ENCODE results near the gene FLRT1.

Gene FLRT1

GRCh38 chr11:64039012-64039665 is 3.4 kb downstream of the FLRT1 start:
- DNase-seq = no peak
- peaks cover 39% of the 10 kb centered on the region for H3K27me3 ChIP-seq (ENCODE audit: insufficient read depth, low read length)

GRCh38 chr11:64040684-64041322 is 5.1 kb downstream of the FLRT1 start:
- H3K79me2 ChIP-seq (ENCODE audit: control insufficient read depth, insufficient read depth, low read length, poor library complexity) = no peaks in the 10 kb centered on the region
- H3K23ac ChIP-seq (ENCODE audit: low read length) = no peak overlapping the region
- no peak overlapping the region for H3K4ac ChIP-seq (ENCODE audit: low read depth, low read length)
- no peak overlapping the region for H2BK5ac ChIP-seq (ENCODE audit: low read depth, low read length, poor library complexity)
- H3K14ac ChIP-seq (ENCODE audit: low read length) = no peak overlapping the region
- H3K27ac ChIP-seq (ENCODE audit: low read depth, low read length) = no peak overlapping the region
- no peak overlapping the region for H3K18ac ChIP-seq (ENCODE audit: low read length)
- H3K4me1 ChIP-seq (ENCODE audit: control insufficient read depth in 1 of 2, insufficient read depth in 2 of 2, low read length in 2 of 2) = no peaks in the 10 kb centered on the region
- no peaks in the 10 kb centered on the region for H3K36me3 ChIP-seq (ENCODE audit: control insufficient read depth in 1 of 2, insufficient read depth in 2 of 2, low read length in 2 of 2)
- no peak overlapping the region for H2AFZ ChIP-seq (ENCODE audit: insufficient read depth, low read length, poor library complexity)
- H2BK12ac ChIP-seq (ENCODE audit: low read length) = no peak overlapping the region
- peaks cover 1% of the 10 kb centered on the region for H3K9me3 ChIP-seq (ENCODE audit: insufficient read depth, low read depth, low read length)
- no peak overlapping the region for H3K4me3 ChIP-seq (ENCODE audit: low read depth, low read length)
- no peak overlapping the region for H3K4me2 ChIP-seq (ENCODE audit: low read length)
- no peaks in the 10 kb centered on the region for H3K79me1 ChIP-seq (ENCODE audit: low read length)
- no peak overlapping the region for H3K9ac ChIP-seq (ENCODE audit: low read length)
- peaks cover 26% of the 10 kb centered on the region for H3K27me3 ChIP-seq (ENCODE audit: insufficient read depth, low read length)
- no peak overlapping the region for H4K91ac ChIP-seq (ENCODE audit: low read depth, low read length)
- H4K12ac ChIP-seq (ENCODE audit: low read depth, low read length) = no peak overlapping the region
- DNase-seq = no peak
- no peak overlapping the region for H4K8ac ChIP-seq (ENCODE audit: low read depth, low read length)
- H2BK120ac ChIP-seq (ENCODE audit: insufficient read depth, low read length, poor library complexity) = no peak overlapping the region
- H2AK5ac ChIP-seq (ENCODE audit: low read length) = no peak overlapping the region
- no CpG with 5 or more reads among the region's 20 CpGs for WGBS (ENCODE audit: extremely low coverage, insufficient coverage, insufficient read length)

More at GRCh38 chr11:64039012-64039665, 3.4 kb downstream of the FLRT1 start:
- H3K79me1 ChIP-seq (ENCODE audit: low read length) = no peaks in the 10 kb centered on the region
- no peak overlapping the region for H4K12ac ChIP-seq (ENCODE audit: low read depth, low read length)
- peaks cover 1% of the 10 kb centered on the region for H3K9me3 ChIP-seq (ENCODE audit: insufficient read depth, low read depth, low read length)
- no CpG with 5 or more reads among the region's 16 CpGs for WGBS (ENCODE audit: extremely low coverage, insufficient coverage, insufficient read length)
- no peak overlapping the region for H2AFZ ChIP-seq (ENCODE audit: insufficient read depth, low read length, poor library complexity)
- H3K9ac ChIP-seq (ENCODE audit: low read length) = no peak overlapping the region
- no peak overlapping the region for H4K91ac ChIP-seq (ENCODE audit: low read depth, low read length)
- no peak overlapping the region for H3K4ac ChIP-seq (ENCODE audit: low read depth, low read length)
- H3K4me3 ChIP-seq (ENCODE audit: low read depth, low read length) = no peak overlapping the region
- no peaks in the 10 kb centered on the region for H3K79me2 ChIP-seq (ENCODE audit: control insufficient read depth, insufficient read depth, low read length, poor library complexity)
- no peak overlapping the region for H2AK5ac ChIP-seq (ENCODE audit: low read length)
- no peak overlapping the region for H3K4me2 ChIP-seq (ENCODE audit: low read length)
- H3K23ac ChIP-seq (ENCODE audit: low read length) = no peak overlapping the region
- no peaks in the 10 kb centered on the region for H3K4me1 ChIP-seq (ENCODE audit: control insufficient read depth in 1 of 2, insufficient read depth in 2 of 2, low read length in 2 of 2)
- H2BK5ac ChIP-seq (ENCODE audit: low read depth, low read length, poor library complexity) = no peak overlapping the region
- no peaks in the 10 kb centered on the region for H3K36me3 ChIP-seq (ENCODE audit: control insufficient read depth in 1 of 2, insufficient read depth in 2 of 2, low read length in 2 of 2)
- no peak overlapping the region for H3K18ac ChIP-seq (ENCODE audit: low read length)
- no peak overlapping the region for H2BK12ac ChIP-seq (ENCODE audit: low read length)
- H3K27ac ChIP-seq (ENCODE audit: low read depth, low read length) = no peak overlapping the region
- no peak overlapping the region for H3K14ac ChIP-seq (ENCODE audit: low read length)
- H2BK120ac ChIP-seq (ENCODE audit: insufficient read depth, low read length, poor library complexity) = no peak overlapping the region
- H4K8ac ChIP-seq (ENCODE audit: low read depth, low read length) = no peak overlapping the region

- H3K23ac ChIP-seq (ENCODE audit: low read length) = no peak overlapping the region
- H4K12ac ChIP-seq (ENCODE audit: low read depth, low read length) = no peak overlapping the region
- H3K79me1 ChIP-seq (ENCODE audit: low read length) = no peaks in the 10 kb centered on the region
- H3K9me3 ChIP-seq (ENCODE audit: insufficient read depth, low read depth, low read length) = peaks cover 1% of the 10 kb centered on the region
- H2BK12ac ChIP-seq (ENCODE audit: low read length) = no peak overlapping the region
- no peak overlapping the region for H3K14ac ChIP-seq (ENCODE audit: low read length)
- H2AK5ac ChIP-seq (ENCODE audit: low read length) = no peak overlapping the region
- H3K27ac ChIP-seq (ENCODE audit: low read depth, low read length) = no peak overlapping the region
- H3K4me3 ChIP-seq (ENCODE audit: low read depth, low read length) = no peak overlapping the region
- peaks cover 16% of the 10 kb centered on the region for H3K27me3 ChIP-seq (ENCODE audit: insufficient read depth, low read length)
- no peak overlapping the region for H2AFZ ChIP-seq (ENCODE audit: insufficient read depth, low read length, poor library complexity)
- no peaks in the 10 kb centered on the region for H3K36me3 ChIP-seq (ENCODE audit: control insufficient read depth in 1 of 2, insufficient read depth in 2 of 2, low read length in 2 of 2)
- H4K8ac ChIP-seq (ENCODE audit: low read depth, low read length) = no peak overlapping the region
- H3K79me2 ChIP-seq (ENCODE audit: control insufficient read depth, insufficient read depth, low read length, poor library complexity) = no peaks in the 10 kb centered on the region
- H3K4me1 ChIP-seq (ENCODE audit: control insufficient read depth in 1 of 2, insufficient read depth in 2 of 2, low read length in 2 of 2) = no peaks in the 10 kb centered on the region
- DNase-seq = no peak
- no CpG with 5 or more reads among the region's 9 CpGs for WGBS (ENCODE audit: extremely low coverage, insufficient coverage, insufficient read length)
- H2BK120ac ChIP-seq (ENCODE audit: insufficient read depth, low read length, poor library complexity) = no peak overlapping the region
- H3K4ac ChIP-seq (ENCODE audit: low read depth, low read length) = no peak overlapping the region
- H3K9ac ChIP-seq (ENCODE audit: low read length) = no peak overlapping the region
- no peak overlapping the region for H2BK5ac ChIP-seq (ENCODE audit: low read depth, low read length, poor library complexity)
- H4K91ac ChIP-seq (ENCODE audit: low read depth, low read length) = no peak overlapping the region
- no peak overlapping the region for H3K18ac ChIP-seq (ENCODE audit: low read length)
- H3K4me2 ChIP-seq (ENCODE audit: low read length) = no peak overlapping the region
Observed at GRCh38 chr11:64041846-64042245, 6.1 kb downstream of the FLRT1 start.

DNA sequence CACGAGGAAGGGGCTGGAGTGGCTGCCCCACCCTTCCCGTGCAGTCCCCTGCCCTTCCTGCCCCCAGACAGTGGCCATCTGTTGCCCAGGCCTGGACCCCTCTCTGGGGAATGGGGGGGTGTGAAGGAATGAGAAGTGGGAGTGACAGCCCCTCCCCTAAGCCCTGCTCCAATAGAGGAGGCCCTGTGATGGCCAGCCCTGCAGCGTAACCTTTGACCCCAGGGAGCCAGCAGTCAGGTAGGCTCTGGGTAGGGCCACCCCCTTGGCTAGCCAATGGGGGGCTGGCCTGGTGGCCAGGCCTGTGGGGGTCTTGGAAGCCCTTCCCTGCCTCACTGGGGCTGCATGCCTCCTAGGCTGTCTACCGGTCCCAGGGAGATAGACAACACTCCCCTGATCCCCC is 6.6 kb downstream of the FLRT1 start:
- Histone ChIP-seq H3K23ac (ENCODE audit: low read length) (no peak overlapping the region), H3K27ac (ENCODE audit: low read depth, low read length) (no peak overlapping the region), H3K36me3 (ENCODE audit: control insufficient read depth in 1 of 2, insufficient read depth in 2 of 2, low read length in 2 of 2) (no peaks in the 10 kb centered on the region), H3K79me1 (ENCODE audit: low read length) (no peaks in the 10 kb centered on the region), H3K9me3 (ENCODE audit: insufficient read depth, low read depth, low read length) (peaks cover 1% of the 10 kb centered on the region), H2AK5ac (ENCODE audit: low read length) (no peak overlapping the region), H2BK5ac (ENCODE audit: low read depth, low read length, poor library complexity) (no peak overlapping the region), H4K8ac (ENCODE audit: low read depth, low read length) (no peak overlapping the region), H3K18ac (ENCODE audit: low read length) (no peak overlapping the region), H3K27me3 (ENCODE audit: insufficient read depth, low read length) (peaks cover 11% of the 10 kb centered on the region), H4K91ac (ENCODE audit: low read depth, low read length) (no peak overlapping the region), H3K4me2 (ENCODE audit: low read length) (no peak overlapping the region), H3K14ac (ENCODE audit: low read length) (no peak overlapping the region), H3K4me3 (ENCODE audit: low read depth, low read length) (no peak overlapping the region), H3K79me2 (ENCODE audit: control insufficient read depth, insufficient read depth, low read length, poor library complexity) (no peaks in the 10 kb centered on the region), H3K4ac (ENCODE audit: low read depth, low read length) (no peak overlapping the region), H4K12ac (ENCODE audit: low read depth, low read length) (no peak overlapping the region), H2BK120ac (ENCODE audit: insufficient read depth, low read length, poor library complexity) (no peak overlapping the region), H2BK12ac (ENCODE audit: low read length) (no peak overlapping the region), H3K9ac (ENCODE audit: low read length) (no peak overlapping the region), H2AFZ (ENCODE audit: insufficient read depth, low read length, poor library complexity) (no peak overlapping the region), H3K4me1 (ENCODE audit: control insufficient read depth in 1 of 2, insufficient read depth in 2 of 2, low read length in 2 of 2) (no peaks in the 10 kb centered on the region)
- WGBS (ENCODE audit: extremely low coverage, insufficient coverage, insufficient read length) = no CpG with 5 or more reads among the region's 4 CpGs
- no peak for DNase-seq
